Gastrocnemius medialis (tissue), 4 donors: ENCODE results near the gene SPAG4.

Source experiments
- POLR2A ChIP-seq, 2 donors: fragments of 450-650 bp; IDR thresholded peaks; one replicate each; pipeline ENCODE4 v1.6.1; 2017; ENCODE audit warnings: antibody characterized with exemption in 2 of 2, mild to moderate bottlenecking in 2 of 2, moderate library complexity in 2 of 2
- TF ChIP-seq, protein P1 (sequence below), 5 experiments: fragments of 450-650 bp in 3 of 5; fragments of 200-600 bp in 2 of 5; sonication (generic) in 2 of 5; IDR thresholded peaks in 4 of 5; conservative IDR thresholded peaks in 1 of 5; 1 replicate in 4 of 5; 2 replicates in 1 of 5; pipeline ENCODE4 v1.5.1; 2016 to 2019; ENCODE audit warnings: antibody characterized with exemption in 5 of 5, mild to moderate bottlenecking in 3 of 5, moderate library complexity in 3 of 5

DNA sequence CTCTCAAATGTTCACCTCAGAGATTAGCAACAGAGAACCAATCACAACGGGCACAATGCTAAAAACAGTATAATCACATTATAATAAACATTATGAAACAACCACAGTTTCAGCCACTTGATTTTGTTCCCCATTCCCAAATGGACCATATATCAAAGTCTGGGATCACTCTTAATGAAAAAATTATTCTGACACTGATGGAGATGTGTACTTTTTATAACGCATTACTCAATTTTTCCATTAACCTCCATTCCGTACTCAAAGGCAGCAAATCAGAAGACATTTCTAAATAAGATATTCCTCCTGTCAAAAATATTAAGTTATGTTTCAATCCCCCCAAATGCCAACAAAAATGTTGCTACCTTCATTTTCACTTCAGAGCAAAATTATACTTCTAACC is 46.3 kb downstream of the SPAG4 start:
- TF ChIP-seq, protein P1, sequence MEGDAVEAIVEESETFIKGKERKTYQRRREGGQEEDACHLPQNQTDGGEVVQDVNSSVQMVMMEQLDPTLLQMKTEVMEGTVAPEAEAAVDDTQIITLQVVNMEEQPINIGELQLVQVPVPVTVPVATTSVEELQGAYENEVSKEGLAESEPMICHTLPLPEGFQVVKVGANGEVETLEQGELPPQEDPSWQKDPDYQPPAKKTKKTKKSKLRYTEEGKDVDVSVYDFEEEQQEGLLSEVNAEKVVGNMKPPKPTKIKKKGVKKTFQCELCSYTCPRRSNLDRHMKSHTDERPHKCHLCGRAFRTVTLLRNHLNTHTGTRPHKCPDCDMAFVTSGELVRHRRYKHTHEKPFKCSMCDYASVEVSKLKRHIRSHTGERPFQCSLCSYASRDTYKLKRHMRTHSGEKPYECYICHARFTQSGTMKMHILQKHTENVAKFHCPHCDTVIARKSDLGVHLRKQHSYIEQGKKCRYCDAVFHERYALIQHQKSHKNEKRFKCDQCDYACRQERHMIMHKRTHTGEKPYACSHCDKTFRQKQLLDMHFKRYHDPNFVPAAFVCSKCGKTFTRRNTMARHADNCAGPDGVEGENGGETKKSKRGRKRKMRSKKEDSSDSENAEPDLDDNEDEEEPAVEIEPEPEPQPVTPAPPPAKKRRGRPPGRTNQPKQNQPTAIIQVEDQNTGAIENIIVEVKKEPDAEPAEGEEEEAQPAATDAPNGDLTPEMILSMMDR (IDR thresholded peaks at IDR 0.05 in 4 of 5, conservative IDR thresholded peaks at IDR 0.05 in 1 of 5), result no peak
- TF ChIP-seq POLR2A (IDR thresholded peaks at IDR 0.05), result no peak
